A549 (cell line): Measurements from ENCODE around the gene GUCA2A. TPM values are rescaled to one million over a fixed set of nuclear protein-coding genes. Genes with fewer than 3 reads are reported as not detected.

Source experiments
- ATAC-seq, 2 experiments: fragments of 200-7000 bp in 1 of 2; fragments of >200 bp in 1 of 2; cut with Nextera tagmentation in 1 of 2; cut with Tn5 transposase in 1 of 2; 3 replicates each; pipeline versions ENCODE4 v1.8.0 to v1.9.1; 2018 to 2020; ENCODE audit warnings: mild to moderate bottlenecking in 1 of 2, moderate library complexity in 1 of 2
- CTCF ChIA-PET: fragments of 300-600 bp; sonication (Branson Sonifier 250); formaldehyde crosslinking; extraction: SDS; loops from one replicate; lab custom pipeline; 2021; ENCODE audit warnings: antibody characterized with exemption, inconsistent platforms; lab: Yijun Ruan, JAX
- POLR2A ChIA-PET: fragments of 350-600 bp; formaldehyde crosslinking; extraction: SDS; loops from one replicate; lab custom pipeline; 2021; ENCODE audit warnings: antibody characterized with exemption, inconsistent platforms; lab: Yijun Ruan, JAX
- DNase-seq, 2 experiments: peaks; one replicate each; pipeline versions ENCODE4 v3.0.0 to v3.0.0-alpha.2; 2011 to 2016; ENCODE audit warnings: low read depth in 1 of 2, low spot score in 1 of 2
- FAIRE-seq: peaks from 2 replicates; lab custom pipeline; 2011; peaks lifted over from hg19 to GRCh38; lab: Jason Lieb, UNC
- H3K27ac ChIP-seq, 2 experiments: fragments of >200 bp; sonication (Bioruptor Twin); formaldehyde crosslinking; 3 replicates each; pipeline ENCODE4 v1.5.1; 2016 to 2017
- H3K4me1 ChIP-seq: fragments of >200 bp; sonication (Bioruptor Twin); formaldehyde crosslinking; 3 replicates; pipeline ENCODE4 v1.6.1; 2016
- H3K4me2 ChIP-seq: fragments of >200 bp; sonication (Bioruptor Twin); formaldehyde crosslinking; 3 replicates; pipeline ENCODE4 v1.6.1; 2016
- H3K4me3 ChIP-seq: fragments of >200 bp; sonication (Bioruptor Twin); formaldehyde crosslinking; 3 replicates; pipeline ENCODE4 v1.5.1; 2016
- H3K9me3 ChIP-seq: fragments of >200 bp; sonication (Bioruptor Twin); formaldehyde crosslinking; 3 replicates; pipeline ENCODE4 v1.6.1; 2016
- ATOH8 ChIP-seq: fragments of 250-450 bp; sonication (Bioruptor Pico); IDR thresholded peaks from 2 replicates; pipeline ENCODE4 v1.5.0; 2020; ENCODE audit warnings: low read depth, mild to moderate bottlenecking, moderate library complexity
- CBX8 ChIP-seq: fragments of 200-600 bp; sonication (generic); IDR thresholded peaks from 2 replicates; pipeline ENCODE4 v1.6.1; 2016
- CHD4 ChIP-seq: fragments of 200-600 bp; sonication (generic); IDR thresholded peaks from 2 replicates; pipeline ENCODE4 v1.6.1; 2016; ENCODE audit warnings: antibody characterized with exemption, mild to moderate bottlenecking, borderline replicate concordance
- CTCF ChIP-seq: fragments of >200 bp; sonication (Bioruptor Twin); formaldehyde crosslinking; IDR thresholded peaks from 3 replicates; pipeline ENCODE4 v1.5.1; 2016
- EP300 ChIP-seq, 2 experiments: fragments of >200 bp; sonication (Bioruptor Twin); formaldehyde crosslinking; IDR thresholded peaks; 2 replicates in 1 of 2; 3 replicates in 1 of 2; pipeline ENCODE4 v1.6.1; 2016 to 2017
- ESRRA ChIP-seq: fragments of 150-350 bp; IDR thresholded peaks from 2 replicates; pipeline ENCODE4 v1.6.1; 2014; ENCODE audit warnings: mild to moderate bottlenecking, low read length, borderline replicate concordance
- FOSB ChIP-seq: fragments of 250-450 bp; sonication (Bioruptor Pico); IDR thresholded peaks from 2 replicates; pipeline ENCODE4 v1.5.0; 2020; ENCODE audit warnings: mild to moderate bottlenecking, moderate library complexity
- FOSL2 ChIP-seq, 2 experiments: fragments of 450-650 bp in 1 of 2; fragments of >200 bp in 1 of 2; sonication (Bioruptor Twin) in 1 of 2; formaldehyde crosslinking; IDR thresholded peaks; 2 replicates each; pipeline versions ENCODE4 v1.5.0 to v1.6.1; 2016 to 2020; ENCODE audit warnings: mild to moderate bottlenecking in 1 of 2, moderate library complexity in 1 of 2
- HES2 ChIP-seq: fragments of >200 bp; sonication (Bioruptor Twin); formaldehyde crosslinking; IDR thresholded peaks from 2 replicates; pipeline ENCODE4 v1.6.1; 2016
- HOXA7 ChIP-seq: fragments of 250-450 bp; sonication (Bioruptor Pico); IDR thresholded peaks from 2 replicates; pipeline ENCODE4 v1.5.0; 2020; ENCODE audit warnings: mild to moderate bottlenecking, moderate library complexity
- HOXB5 ChIP-seq: fragments of 250-450 bp; sonication (Bioruptor Pico); IDR thresholded peaks from 2 replicates; pipeline ENCODE4 v1.5.0; 2020; ENCODE audit warnings: mild to moderate bottlenecking, moderate library complexity
- JUN ChIP-seq, 2 experiments: fragments of >200 bp; sonication (Bioruptor Twin); formaldehyde crosslinking; IDR thresholded peaks; 2 replicates in 1 of 2; 3 replicates in 1 of 2; pipeline ENCODE4 v1.6.1; 2016 to 2017
- JUNB ChIP-seq: fragments of >200 bp; sonication (Bioruptor Twin); formaldehyde crosslinking; IDR thresholded peaks from 2 replicates; pipeline ENCODE4 v1.6.1; 2016
- KDM1A ChIP-seq: fragments of 200-600 bp; sonication (generic); IDR thresholded peaks from 2 replicates; pipeline ENCODE4 v1.6.1; 2016; ENCODE audit warnings: low read depth, mild to moderate bottlenecking
- KDM5A ChIP-seq: fragments of 200-600 bp; sonication (generic); IDR thresholded peaks from 2 replicates; pipeline ENCODE4 v1.6.1; 2016; ENCODE audit warnings: antibody characterized with exemption, mild to moderate bottlenecking
- MAX ChIP-seq: IDR thresholded peaks from 2 replicates; pipeline ENCODE4 v1.6.1; 2012
- NFE2L2 ChIP-seq: fragments of 150-350 bp; conservative IDR thresholded peaks from 2 replicates; pipeline ENCODE4 v1.6.1; 2014; ENCODE audit warnings: low read length
- NR3C1 ChIP-seq: fragments of >200 bp; sonication (Bioruptor Twin); formaldehyde crosslinking; IDR thresholded peaks from 3 replicates; pipeline ENCODE4 v1.6.1; 2017
- PHF8 ChIP-seq: fragments of 200-600 bp; sonication (generic); IDR thresholded peaks from 2 replicates; pipeline ENCODE4 v1.6.1; 2016; ENCODE audit warnings: low read depth, mild to moderate bottlenecking, antibody characterized with exemption, moderate library complexity, borderline replicate concordance
- POLR2A ChIP-seq: IDR thresholded peaks from 2 replicates; pipeline ENCODE4 v1.6.1; 2012; ENCODE audit warnings: mild to moderate bottlenecking, low read length
- SMC3 ChIP-seq: fragments of >200 bp; sonication (Bioruptor Twin); formaldehyde crosslinking; IDR thresholded peaks from 3 replicates; pipeline ENCODE4 v1.6.1; 2018; ENCODE audit warnings: inconsistent platforms
- TP53 ChIP-seq: fragments of 250-450 bp; sonication (Bioruptor Pico); IDR thresholded peaks from 2 replicates; pipeline ENCODE4 v1.5.0; 2021; ENCODE audit warnings: mild to moderate bottlenecking, moderate library complexity
- USF2 ChIP-seq: fragments of 450-650 bp; IDR thresholded peaks from 2 replicates; pipeline ENCODE4 v1.6.1; 2014; ENCODE audit warnings: antibody characterized with exemption
- WGBS: methylation state at CpG from one replicate; pipeline ENCODE4 v1.1.6; 2017; ENCODE audit errors: missing lambda C conversion rate; 5-methylcytosine and 5-hydroxymethylcytosine counted together
- polyA plus RNA-seq, 4 experiments: library from polyadenylated mRNA; depleted of rRNA in 3 of 4; stranded (reverse); fragments of >200 nt; fragmentation: RNase III in 1 of 4; extraction: RNeasy Plus Mini Kit Qiagen cat#74134 plus additional on column Dnase treatment in 1 of 4; gene quantifications; 2 replicates in 3 of 4; 3 replicates in 1 of 4; pipeline ENCODE4 v1.2.3, GENCODE V29; 2011 to 2017

Gene GUCA2A
- polyA plus RNA-seq, 2 of the 4 experiments (the other 2 are of a cell fraction), result not detected

GRCh38 chr1:42128964-42129363, 35.6 kb downstream of the GUCA2A start:
- no peak overlapping the region for H3K4me2 ChIP-seq
- TF ChIP-seq CTCF (no peak), ATOH8 (CRISPR knock-in tag) (no peak), NFE2L2 (no peak), CBX8 (no peak), JUN (IDR thresholded peaks at IDR 0.05) (no peak), KDM1A (no peak), HOXA7 (no peak), NR3C1 (no peak)
- no peaks in the 10 kb centered on the region for H3K4me1 ChIP-seq
- ATAC-seq, result no peak
- H3K9me3 ChIP-seq, result no peaks in the 10 kb centered on the region
- CTCF ChIA-PET, result no interaction called here
- 32% methylated on average over 3 of the region's 3 CpGs for WGBS
- POLR2A ChIA-PET, result no interaction called here
- no peak overlapping the region for H3K4me3 ChIP-seq
- no peak for DNase-seq
- no peak for FAIRE-seq
- no peak overlapping the region for H3K27ac ChIP-seq

GRCh38 chr1:42128499-42128898, 36.0 kb downstream of the GUCA2A start:
- no peaks in the 10 kb centered on the region for H3K9me3 ChIP-seq
- no peak for TF ChIP-seq EP300 (IDR thresholded peaks at IDR 0.05)
- no peak for TF ChIP-seq JUN (IDR thresholded peaks at IDR 0.05)
- no peak for TF ChIP-seq FOSL2 (IDR thresholded peaks at IDR 0.05)
- TF ChIP-seq FOSL2 (CRISPR knock-in tag; IDR thresholded peaks at IDR 0.05), result no peak
- no peak for TF ChIP-seq FOSB (CRISPR knock-in tag)
- no peak for TF ChIP-seq CHD4
- no peak for TF ChIP-seq TP53
- no peak for TF ChIP-seq KDM5A
- no peak for TF ChIP-seq USF2
- no peak for TF ChIP-seq PHF8
- TF ChIP-seq HOXB5 (CRISPR knock-in tag), result no peak
- TF ChIP-seq ESRRA, result no peak
- TF ChIP-seq POLR2A, result no peak
- no peak for TF ChIP-seq MAX
- no peak for TF ChIP-seq JUNB
- no peak for TF ChIP-seq HES2
- TF ChIP-seq SMC3, result no peak
- POLR2A ChIA-PET, result no interaction called here
- no peak for DNase-seq
- no peaks in the 10 kb centered on the region for H3K4me1 ChIP-seq
- ATAC-seq, result no peak
- FAIRE-seq, result no peak
- no peak overlapping the region for H3K4me3 ChIP-seq
- 36% methylated on average over 2 of the region's 2 CpGs for WGBS
- no peak overlapping the region for H3K4me2 ChIP-seq
- CTCF ChIA-PET, result interaction anchor here (1.3 kb wide), 1 partner anchor 554 kb away, joined by 3 read pairs; no protein-coding TSS in a partner anchor
- H3K27ac ChIP-seq, result no peak overlapping the region

GRCh38 chr1:42127767-42128166, 36.8 kb downstream of the GUCA2A start:
- Histone ChIP-seq H3K9me3 (no peaks in the 10 kb centered on the region), H3K4me2 (no peak overlapping the region), H3K4me3 (no peak overlapping the region), H3K4me1 (no peaks in the 10 kb centered on the region), H3K27ac (no peak overlapping the region)
- DNase-seq (no peak), ATAC-seq (no peak), FAIRE-seq (no peak)
- WGBS, result 56% methylated on average over 6 of the region's 6 CpGs
- POLR2A ChIA-PET, result no interaction called here
- TF ChIP-seq MAX (no peak), ESRRA (no peak)
- CTCF ChIA-PET, result interaction anchor here (1.3 kb wide), 1 partner anchor 553 kb away, joined by 3 read pairs; no protein-coding TSS in a partner anchor
